GM21447 (cell line): ENCODE data around the gene DPP9.
"Not testable (repeated sequence)": the region's sequence is repeated elsewhere in the genome, so short reads cannot be mapped to it uniquely, and the experiment has no call there.

Experiments
- ATAC-seq: cut with Tn5 transposase; IDR thresholded peaks from one replicate; pipeline ENCODE4 v1.9.1; 2021; ENCODE audit not compliant: unreplicated experiment

Gene DPP9

DNA sequence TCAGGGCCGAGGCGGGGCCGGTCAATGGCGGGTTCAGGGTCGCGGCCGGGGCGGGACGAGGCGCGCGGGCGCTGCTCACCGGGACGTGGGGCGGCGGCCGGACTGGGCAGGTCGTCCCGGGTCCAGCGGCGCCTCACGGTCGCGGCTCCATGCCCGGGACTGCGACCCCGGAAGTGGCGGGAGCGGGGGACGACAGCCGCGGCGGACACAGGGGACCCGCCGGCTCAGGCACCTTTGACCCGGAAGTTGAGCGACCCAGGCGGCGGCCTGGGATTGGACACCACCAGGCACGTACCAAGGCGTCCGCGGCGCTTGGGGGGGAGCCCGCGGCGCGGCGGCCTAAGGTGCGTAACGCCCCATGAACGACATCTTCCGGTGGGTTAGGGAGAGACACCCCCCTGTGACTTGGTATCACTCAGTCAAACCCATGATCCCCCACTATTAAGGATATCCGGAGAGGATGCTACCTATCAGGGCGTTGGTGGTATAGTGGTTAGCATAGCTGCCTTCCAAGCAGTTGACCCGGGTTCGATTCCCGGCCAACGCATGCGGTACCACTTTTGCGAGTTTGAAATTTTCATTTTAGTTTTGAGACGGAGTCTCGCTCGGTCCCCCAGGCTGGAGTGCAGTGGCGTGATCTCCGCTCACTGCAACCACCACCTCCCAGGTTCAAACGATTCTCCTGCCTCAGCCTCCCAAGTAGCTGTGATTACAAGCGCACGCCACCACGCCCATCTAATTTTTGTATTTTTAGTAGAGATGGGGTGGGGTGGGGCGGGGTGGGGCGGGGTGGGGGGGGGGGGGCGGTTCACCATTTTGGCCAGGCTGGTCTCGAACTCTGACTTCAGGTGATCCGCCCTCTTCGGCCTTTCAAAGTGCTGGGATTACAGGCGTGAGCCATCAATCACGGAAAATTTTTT lies at the start of gene DPP9:
Gene DPP9 (minus strand): TSS at position 248 of the 920 bp plus-strand sequence. CDS start 3,936 bp downstream, outside the sequence.
- ATAC-seq, result peak; percentile 87

GRCh38 chr19:4773047-4773640 lies 49.5 kb upstream of the DPP9 start:
- ATAC-seq, result no peak

GRCh38 chr19:4772566-4772965 lies 48.9 kb upstream of the DPP9 start:
- ATAC-seq, result no peak

DNA sequence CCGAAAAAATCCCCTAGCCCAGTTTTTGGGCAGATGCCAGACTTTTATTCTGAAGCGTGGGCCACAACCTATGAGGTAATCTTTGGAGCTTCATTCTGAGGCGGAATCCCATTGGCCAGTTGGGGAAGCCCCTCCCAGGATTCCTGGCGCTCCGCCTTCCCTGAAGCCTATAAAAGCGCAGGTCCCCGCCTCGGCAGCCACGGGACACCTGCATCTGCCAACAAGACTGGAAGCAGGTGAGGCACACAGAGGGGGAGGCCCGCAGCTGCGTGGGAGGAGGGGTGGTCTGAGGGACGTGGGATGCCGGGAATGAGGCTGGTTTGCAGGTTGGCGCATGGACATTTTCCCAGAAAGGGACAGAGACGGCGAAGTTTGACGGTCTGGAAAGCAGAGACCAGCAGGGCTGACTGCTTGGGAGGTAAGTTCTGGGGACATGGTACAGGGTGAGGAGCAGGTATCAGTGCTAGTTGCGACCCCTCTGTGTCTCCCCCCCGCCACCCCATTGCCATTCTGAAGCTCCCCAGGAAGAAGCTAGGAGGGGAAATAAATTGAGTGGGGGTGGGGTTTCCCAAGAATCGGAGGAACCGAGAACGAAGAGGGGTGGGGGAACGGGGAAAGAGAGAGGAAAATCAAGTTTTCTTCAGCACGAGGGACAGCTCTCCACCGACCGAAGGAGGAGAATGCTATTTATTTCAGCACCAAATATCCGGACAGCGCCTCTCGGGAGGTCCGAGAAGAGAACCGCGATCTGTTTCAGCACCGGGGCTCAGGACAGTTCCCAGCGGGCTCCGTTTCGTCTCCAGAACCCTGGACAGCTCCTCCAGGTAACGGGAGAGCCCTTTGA lies 45.5 kb upstream of the DPP9 start:
- no peak for ATAC-seq

DNA sequence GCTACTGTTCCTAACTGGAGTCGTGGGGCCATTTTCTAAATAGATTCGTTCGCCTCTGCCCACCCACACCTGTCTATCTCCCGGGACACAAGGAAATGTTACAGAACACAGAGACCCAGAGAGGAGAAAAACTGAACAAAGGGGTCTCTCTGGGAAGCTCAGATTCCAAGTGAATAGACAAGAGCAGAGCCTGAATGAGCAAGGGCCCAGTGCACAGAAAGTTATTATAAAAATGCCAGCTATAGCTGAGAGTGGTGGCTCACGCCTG lies 40.7 kb upstream of the DPP9 start:
- no peak for ATAC-seq

- no peak for ATAC-seq
These were observed 39.4 kb upstream of the DPP9 start for GRCh38 chr19:4763021-4763420.

- no peak for ATAC-seq
These were observed 36.6 kb upstream of the DPP9 start for GRCh38 chr19:4760285-4760650.

DNA sequence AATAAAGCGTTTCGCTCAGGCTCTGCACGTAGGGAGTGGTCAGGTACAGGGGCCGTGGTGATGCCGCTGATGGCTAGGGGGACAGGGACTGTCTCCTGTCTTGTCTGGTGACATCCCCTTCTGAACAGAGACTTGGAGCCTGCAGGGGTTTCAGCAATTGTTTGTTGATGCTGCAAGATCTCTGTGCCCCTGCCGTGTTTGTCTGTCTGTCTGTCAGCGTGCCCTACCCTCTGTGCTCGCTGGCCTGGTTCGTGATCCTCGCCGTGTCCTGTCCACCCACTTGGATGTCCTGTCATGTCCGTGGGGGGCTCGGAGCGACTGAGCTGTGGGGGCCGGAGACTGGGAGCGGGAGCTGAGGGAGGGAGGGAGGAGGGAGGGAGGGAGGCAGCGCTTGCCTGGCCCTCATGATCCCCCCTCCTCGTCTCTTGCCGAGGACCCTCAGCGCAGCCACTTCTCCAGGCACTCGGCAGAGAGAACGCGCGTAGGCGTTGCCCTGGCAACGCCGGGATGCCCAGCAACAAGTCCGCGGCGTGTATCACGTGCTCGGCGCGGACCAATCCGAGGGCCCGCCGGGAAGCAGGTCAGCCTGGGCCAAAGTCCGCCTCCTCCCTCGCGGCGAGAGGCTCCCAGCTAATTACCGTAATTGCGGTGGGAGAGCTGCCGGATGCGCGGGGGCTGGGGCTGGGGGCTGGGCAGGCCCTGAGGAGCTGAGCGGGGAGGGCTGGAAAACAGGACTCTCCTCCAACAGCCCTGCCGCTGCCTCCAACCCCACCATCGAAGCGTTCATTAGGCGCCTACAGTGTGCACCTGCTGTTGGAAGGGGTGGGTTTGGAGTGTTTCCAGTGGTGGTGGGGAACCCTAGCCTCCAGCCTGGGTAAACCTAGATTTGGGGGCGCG lies 36.0 kb upstream of the DPP9 start:
- ATAC-seq, result no peak

DNA sequence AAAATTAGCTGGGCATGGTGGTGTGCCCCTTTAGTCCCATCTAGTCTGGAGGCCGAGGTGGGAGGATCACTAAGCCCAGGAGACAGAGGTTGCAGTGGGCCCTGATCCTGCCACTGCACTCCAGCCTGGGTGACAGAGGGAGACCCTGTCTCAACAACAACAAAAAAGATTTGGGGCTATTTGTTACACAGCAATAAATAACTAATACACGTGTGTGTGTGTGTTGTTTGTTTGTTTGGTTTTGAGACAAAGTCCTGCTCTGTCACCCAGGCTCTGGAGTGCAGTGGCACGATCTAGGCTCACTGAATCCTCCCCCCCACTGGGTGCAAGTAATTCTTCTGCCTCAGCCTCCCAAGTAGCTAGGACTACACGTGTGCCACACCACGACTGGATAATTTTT lies 35.0 kb upstream of the DPP9 start:
- ATAC-seq, result no peak

- no peak for ATAC-seq
These were observed 34.4 kb upstream of the DPP9 start for GRCh38 chr19:4758082-4758481.

- no peak for ATAC-seq
These were observed 31.8 kb upstream of the DPP9 start for GRCh38 chr19:4755459-4755858.

- ATAC-seq, result no peak
These were observed 30.6 kb upstream of the DPP9 start for GRCh38 chr19:4754248-4754647.

GRCh38 chr19:4749870-4750590 lies 26.4 kb upstream of the DPP9 start:
- ATAC-seq, result no peak

- no peak for ATAC-seq
These were observed 24.9 kb upstream of the DPP9 start for GRCh38 chr19:4748589-4748988.

GRCh38 chr19:4748185-4748584 lies 24.5 kb upstream of the DPP9 start:
- no peak for ATAC-seq

DNA sequence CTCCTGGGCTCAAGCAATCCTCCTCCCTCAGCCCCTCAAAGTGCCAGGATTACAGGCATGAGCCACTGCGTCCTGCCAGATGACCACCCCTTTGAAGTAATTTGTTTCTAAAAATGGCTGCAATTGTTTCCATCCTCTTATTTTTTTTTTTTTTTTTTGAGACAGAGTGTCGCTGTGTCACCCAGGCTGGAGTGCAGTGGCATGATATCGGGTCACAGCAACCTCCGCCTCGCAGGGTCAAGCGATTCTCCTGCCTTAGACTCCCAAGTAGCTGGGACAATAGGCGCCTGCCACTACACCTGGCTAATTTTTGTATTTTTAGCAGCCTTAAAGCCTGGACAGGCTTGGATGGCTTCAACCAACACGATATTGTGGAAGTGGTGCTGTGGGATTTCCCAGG lies 22.3 kb upstream of the DPP9 start:
- no peak for ATAC-seq

DNA sequence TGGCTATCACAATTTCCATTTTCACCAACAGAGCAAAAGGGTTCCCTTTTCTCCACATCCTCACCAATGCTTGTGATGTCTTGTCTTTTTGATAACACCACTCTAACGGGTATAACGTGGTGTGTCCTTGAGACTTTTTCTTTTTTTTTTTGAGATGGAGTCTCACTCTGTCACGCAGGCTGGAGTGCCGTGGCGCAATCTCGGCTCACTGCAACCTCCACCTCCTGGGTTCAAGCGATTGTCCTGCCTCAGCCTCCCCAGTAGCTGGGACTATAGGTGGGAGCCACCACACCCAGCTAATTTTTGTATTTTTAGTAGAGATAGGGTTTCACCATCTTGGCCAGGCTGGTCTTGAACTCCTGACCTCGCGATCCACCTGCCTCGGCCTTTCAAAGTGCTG lies 21.5 kb upstream of the DPP9 start:
- ATAC-seq, result not testable (repeated sequence)

- no peak for ATAC-seq
These were observed 21.0 kb upstream of the DPP9 start for GRCh38 chr19:4744451-4745174.
